Umbilical cord (tissue), 2 donors: ENCODE measurements around the gene ERGIC1. TPM values are rescaled to one million over a fixed set of nuclear protein-coding genes. Genes with fewer than 3 reads are reported as not detected.
"Not testable (repeated sequence)": the region's sequence is repeated elsewhere in the genome, so short reads cannot be mapped to it uniquely, and the experiment has no call there.

Experiments used
- DNase-seq: peaks from one replicate; pipeline ENCODE4 v3.0.0-alpha.2; 2015; ENCODE audit warnings: low spot score
- total RNA-seq: library from RNA; depleted of rRNA; stranded (reverse); fragments of >200 nt; gene quantifications from one replicate; pipeline ENCODE4 v1.2.3, GENCODE V29; 2014; ENCODE audit warnings: low replicate concordance; ENCODE audit not compliant: insufficient read depth

ERGIC1 gene
- total RNA-seq, 1 donor from 2014 or later = 42.1 TPM

- DNase-seq = no peak
Observed at GRCh38 chr5:172800088-172800551, 33.9 kb upstream of the ERGIC1 start.

DNA sequence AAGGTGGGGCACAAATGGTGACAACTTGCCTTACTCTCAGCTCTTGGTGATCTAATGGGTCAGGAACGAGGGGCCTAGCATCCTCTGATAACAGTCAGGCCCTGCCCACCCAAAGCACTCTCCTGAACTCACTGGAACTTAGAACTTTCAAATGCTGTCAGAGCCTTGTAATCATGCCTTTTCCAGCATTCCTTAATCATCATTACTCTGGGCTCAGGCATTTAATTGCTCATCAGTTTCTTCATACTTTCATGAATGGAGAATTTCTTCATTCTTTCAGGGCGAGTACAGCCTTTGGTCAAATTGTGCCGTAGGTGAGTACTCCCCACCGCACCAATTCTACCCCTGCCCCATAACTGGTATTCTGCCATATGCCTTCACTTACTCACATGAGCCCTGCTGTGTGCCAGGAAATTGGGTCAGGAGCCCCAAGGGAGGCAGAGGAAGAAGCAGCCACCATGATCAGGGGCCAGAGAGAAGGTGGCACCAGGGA, 32.8 kb upstream of the ERGIC1 start:
- peak; percentile 45 for DNase-seq

GRCh38 chr5:172802112-172802511, 31.9 kb upstream of the ERGIC1 start:
- no peak for DNase-seq

- DNase-seq = peak; percentile 54
Observed at GRCh38 chr5:172802567-172803176, 31.4 kb upstream of the ERGIC1 start.

DNA sequence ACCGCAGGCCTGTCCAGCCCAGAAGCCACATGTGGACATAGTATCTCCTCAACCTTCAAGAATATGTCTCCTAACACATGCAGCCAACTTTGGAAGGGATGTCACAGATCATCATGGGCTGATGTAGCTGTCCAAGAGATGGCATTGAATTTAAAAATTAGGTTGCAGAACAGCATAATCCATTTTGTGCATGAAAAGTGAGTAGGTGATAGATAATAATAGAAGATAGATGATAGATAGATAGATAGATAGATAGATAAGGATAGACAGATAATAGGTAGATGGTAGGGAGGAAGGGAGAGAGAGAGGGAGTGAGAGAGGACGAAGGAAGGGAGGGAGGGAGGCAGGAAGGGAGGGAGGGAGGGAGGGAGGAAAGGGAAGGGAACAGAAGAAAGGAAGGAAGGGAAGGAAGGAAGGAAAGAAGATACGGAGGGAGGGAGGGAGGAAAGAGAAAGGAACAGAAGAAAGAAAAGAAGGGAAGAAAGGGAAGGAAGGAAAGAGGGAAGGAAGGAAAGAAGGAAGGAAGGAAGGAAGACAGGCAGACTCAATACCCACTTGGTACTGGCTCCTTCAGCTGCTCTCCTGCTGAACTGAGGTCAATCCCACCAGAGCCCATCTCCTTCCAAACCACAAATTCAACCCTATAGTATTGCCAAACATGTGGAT, 28.9 kb upstream of the ERGIC1 start:
- no peak for DNase-seq

- no peak for DNase-seq
Observed at GRCh38 chr5:172805736-172806255, 28.3 kb upstream of the ERGIC1 start.

GRCh38 chr5:172806897-172807672, 27.0 kb upstream of the ERGIC1 start:
- peak; percentile 85 for DNase-seq

DNA sequence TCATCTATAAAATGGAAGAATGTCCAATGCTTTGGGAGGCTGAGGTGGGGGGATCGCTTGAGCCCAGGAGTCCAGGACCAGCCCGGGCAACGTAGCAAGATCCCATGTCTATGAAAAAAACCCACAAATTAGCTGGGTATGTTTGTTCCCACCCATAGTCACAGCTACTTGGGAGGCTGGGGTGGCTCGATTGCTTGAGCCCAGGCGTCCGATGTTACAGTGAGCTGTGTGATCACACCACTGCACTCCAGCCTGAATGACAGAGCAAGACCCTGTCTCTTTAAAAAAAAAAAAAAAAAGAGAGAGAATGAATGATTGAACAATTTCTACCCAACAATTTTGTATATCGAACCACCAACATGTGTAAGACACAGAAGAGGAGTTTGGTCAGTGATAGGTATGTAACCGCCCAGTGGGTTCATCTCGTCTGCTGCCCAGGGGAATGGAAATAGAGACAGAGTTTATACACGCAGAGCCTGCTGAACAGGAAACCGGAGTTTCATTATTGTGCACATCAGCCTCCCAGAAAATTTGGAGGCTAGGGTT, 26.2 kb upstream of the ERGIC1 start:
- no peak for DNase-seq

- no peak for DNase-seq
Observed at GRCh38 chr5:172809774-172810173, 24.3 kb upstream of the ERGIC1 start.

GRCh38 chr5:172810996-172811395, 23.1 kb upstream of the ERGIC1 start:
- not testable (repeated sequence) for DNase-seq

DNA sequence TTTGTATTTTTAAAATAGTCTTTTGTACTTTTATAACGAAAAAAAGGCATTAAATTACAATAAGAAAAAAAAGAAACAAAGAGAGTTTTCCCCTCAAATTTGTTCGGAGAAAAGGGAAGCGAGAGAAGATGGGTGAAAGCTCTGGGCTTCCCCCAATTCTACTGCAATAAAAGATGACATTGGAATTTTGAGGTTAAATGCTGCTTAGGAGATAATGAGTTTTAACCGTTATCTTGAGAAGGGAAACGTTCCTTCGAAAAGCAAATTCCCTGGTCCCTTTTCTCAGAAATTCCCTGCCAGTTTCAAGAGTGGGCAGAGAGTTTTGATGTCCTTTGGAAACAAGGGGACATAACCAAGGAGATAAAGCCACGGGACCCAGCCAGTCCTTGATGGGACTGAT, 18.4 kb upstream of the ERGIC1 start:
- no peak for DNase-seq

- peak; percentile 91 for DNase-seq
Observed at GRCh38 chr5:172816925-172817562, 17.0 kb upstream of the ERGIC1 start.

- DNase-seq = no peak
Observed at GRCh38 chr5:172817664-172818063, 16.4 kb upstream of the ERGIC1 start.

DNA sequence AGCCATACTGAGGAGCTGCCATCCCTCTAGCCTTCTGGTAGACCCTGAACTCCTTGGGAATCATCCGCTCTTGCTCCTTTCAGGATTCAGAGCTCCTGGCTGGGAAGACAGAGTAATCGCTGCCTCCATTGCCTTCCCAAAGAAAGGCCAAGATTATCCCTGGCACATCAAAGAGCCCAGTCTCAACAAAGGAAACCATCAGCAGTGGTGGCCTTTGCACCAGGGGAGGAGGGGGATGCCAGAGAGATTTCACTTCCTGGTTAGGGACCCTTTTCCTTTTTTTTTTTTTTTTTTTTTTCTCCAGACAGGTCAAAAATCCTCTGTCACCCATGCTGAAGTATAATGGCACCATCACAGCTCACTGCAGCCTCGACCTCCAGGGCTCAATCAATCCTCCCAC, 16.0 kb upstream of the ERGIC1 start:
- no peak for DNase-seq

- no peak for DNase-seq
Observed at GRCh38 chr5:172819569-172819968, 14.5 kb upstream of the ERGIC1 start.

DNA sequence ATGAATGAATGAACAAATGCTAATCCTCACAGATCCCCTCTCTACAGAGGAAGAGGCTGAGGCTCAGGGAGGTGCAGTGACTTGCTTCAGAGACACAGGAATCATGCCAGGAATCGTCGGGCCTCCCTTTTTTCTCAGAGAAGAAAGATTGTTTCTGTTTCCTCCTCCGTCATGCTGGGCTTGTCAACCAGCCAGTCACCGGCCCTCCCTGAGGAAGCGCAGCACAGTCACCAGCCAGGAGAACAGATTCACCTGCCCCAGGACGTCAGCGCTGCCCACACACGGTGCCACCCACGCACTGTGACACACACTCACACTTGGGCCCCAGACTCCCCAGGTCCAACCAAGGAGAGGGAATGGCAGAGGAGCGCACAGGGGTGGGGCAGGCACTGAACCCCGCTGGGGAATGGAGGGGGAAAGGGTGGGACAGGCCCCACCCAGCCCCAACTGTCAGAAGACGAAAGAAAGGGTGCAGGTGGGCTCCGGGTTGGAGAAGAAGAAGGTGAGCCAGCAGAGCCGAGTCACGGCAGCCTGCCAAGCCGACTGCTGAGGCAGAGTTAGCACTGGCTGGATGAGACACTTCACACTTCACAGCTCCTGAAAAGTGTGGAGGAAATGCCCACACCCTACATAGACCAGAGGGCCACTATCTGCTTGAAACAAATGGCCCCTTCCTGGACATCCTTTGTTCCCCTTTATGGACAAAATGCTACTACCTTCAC, 13.8 kb upstream of the ERGIC1 start:
- DNase-seq = no peak

DNA sequence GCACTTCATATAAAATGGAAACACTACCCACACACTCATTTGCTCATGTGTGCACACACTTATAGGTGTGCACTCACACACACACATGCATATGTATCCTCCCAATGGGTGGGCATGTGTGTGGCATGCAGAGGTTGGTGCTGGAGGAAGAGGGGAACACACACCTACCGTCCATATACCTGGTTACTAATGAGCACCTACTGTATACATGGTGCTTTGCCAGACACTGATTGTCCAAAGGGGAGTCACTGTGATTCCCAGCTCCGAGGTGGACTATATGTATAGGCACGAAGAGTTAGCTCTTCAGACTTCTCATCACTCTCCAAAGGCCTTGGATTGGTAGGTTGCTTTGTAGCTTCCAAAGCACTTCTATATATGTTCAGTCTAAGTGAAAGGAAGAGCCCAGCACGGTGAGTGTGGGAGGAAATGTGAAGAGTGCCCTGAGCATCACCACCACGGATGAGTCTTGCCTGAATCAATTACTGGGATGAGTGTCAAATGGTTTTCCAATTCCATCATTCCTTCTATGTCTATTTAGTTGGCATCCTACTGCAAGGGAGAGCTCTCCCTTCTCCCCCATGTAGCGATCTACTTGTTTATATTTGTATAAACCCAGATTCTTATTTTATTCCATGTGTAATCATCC, 12.6 kb upstream of the ERGIC1 start:
- DNase-seq = no peak

DNA sequence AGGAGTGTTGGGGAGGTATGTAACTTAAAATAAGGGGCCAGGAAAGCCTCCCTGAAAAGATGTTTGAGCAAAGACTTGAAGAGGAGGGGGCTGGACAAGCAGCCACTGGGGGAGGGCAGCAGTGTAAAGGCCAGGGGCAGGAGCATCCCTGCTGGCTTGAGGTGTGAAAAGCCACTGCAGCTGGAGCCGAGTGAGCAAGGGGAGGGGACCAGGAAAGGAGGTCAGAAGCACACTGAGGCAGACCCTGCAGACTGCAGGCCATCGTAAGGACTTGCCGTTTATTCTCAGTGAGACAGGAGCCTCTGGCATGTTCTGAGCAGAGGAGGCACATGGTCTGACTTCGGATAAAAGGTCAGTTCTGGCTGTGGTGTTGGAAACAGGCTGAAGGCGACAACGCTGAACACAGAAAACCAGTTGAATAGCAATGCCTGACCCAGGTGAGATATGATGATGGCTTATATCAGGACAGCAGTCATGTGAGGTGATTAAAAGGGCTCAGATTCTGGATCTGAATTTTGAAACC, 10.2 kb upstream of the ERGIC1 start:
- DNase-seq = no peak

- DNase-seq = no peak
Observed at GRCh38 chr5:172825610-172826204, 8.3 kb upstream of the ERGIC1 start.

DNA sequence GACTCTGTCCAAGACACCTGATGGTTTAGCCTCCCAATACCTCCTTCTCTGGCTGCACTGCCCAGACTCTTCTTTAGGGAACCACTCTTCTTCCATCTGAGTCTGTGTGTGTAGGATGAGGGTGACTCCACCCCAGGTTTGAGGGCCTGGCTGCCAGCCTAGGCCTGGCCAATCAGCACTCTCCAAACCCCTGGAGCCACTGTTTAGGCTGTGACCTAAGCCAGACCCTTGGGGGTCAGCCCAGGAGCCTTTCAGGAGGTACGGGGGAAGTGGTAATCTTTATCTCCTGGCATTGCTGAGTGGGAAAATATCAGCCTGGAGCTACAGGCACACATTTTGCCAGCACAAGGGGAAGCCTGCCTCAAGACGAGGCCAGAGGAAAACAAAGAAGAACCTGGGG, 6.2 kb upstream of the ERGIC1 start:
- DNase-seq = no peak
